WTC11 (cell line): Measurements from ENCODE around the gene TUG1. TPM values are rescaled to one million over a fixed set of nuclear protein-coding genes. Genes with fewer than 3 reads are reported as not detected.

Experiments
- ATAC-seq: fragments of 200-7000 bp; cut with Tn5 transposase; 2 replicates; pipeline ENCODE4 v1.10.0; 2021; ENCODE audit warnings: mild to moderate bottlenecking, moderate library complexity
- CTCF ChIA-PET: fragments of 300-600 bp; sonication (Branson Sonifier 250); formaldehyde crosslinking; loops from one replicate; lab custom pipeline; 2021; ENCODE audit warnings: antibody characterized with exemption; lab: Charles Lee
- POLR2A ChIA-PET: fragments of 350-600 bp; sonication (Branson Sonifier 250); formaldehyde crosslinking; loops from one replicate; lab custom pipeline; 2021; ENCODE audit warnings: antibody characterized with exemption; lab: Charles Lee
- DNase-seq: peaks from one replicate; pipeline ENCODE4 v3.0.0; 2021; ENCODE audit warnings: low spot score
- H3K27ac Mint-ChIP-seq: 2 replicates; pipeline ENCODE4 v1.8.0; 2021; ENCODE audit warnings: mixed read lengths
- H3K27me3 Mint-ChIP-seq: 2 replicates; pipeline ENCODE4 v1.8.0; 2021; ENCODE audit warnings: low read depth, mild to moderate bottlenecking, moderate library complexity, mixed read lengths
- H3K36me3 Mint-ChIP-seq: 2 replicates; pipeline ENCODE4 v1.8.0; 2021; ENCODE audit warnings: mixed read lengths
- H3K4me1 Mint-ChIP-seq: 2 replicates; pipeline ENCODE4 v1.8.0; 2022; ENCODE audit warnings: mixed read lengths
- H3K4me3 Mint-ChIP-seq: 2 replicates; pipeline ENCODE4 v1.8.0; 2021; ENCODE audit warnings: mild to moderate bottlenecking, moderate library complexity, mixed read lengths
- H3K9me3 Mint-ChIP-seq: 2 replicates; pipeline ENCODE4 v1.8.0; 2021; ENCODE audit warnings: mixed read lengths
- ATF3 ChIP-seq: sonication (generic); formaldehyde crosslinking; conservative IDR thresholded peaks from 2 replicates; pipeline ENCODE4 v1.8.1; 2022; ENCODE audit warnings: mild to moderate bottlenecking, missing genetic modification reagents
- CDX4 ChIP-seq: fragments of 250-450 bp; sonication (Bioruptor Pico); IDR thresholded peaks from 2 replicates; pipeline ENCODE4 v1.9.0; 2021; ENCODE audit warnings: moderate library complexity, mild to moderate bottlenecking, inconsistent platforms, borderline replicate concordance
- E2F5 ChIP-seq: sonication (generic); formaldehyde crosslinking; IDR thresholded peaks from 2 replicates; pipeline ENCODE4 v1.8.1; 2022; ENCODE audit warnings: mild to moderate bottlenecking, moderate library complexity, missing genetic modification reagents
- ESRRA ChIP-seq: sonication (generic); formaldehyde crosslinking; IDR thresholded peaks from 2 replicates; pipeline ENCODE4 v1.8.1; 2022; ENCODE audit warnings: mild to moderate bottlenecking, missing genetic modification reagents, borderline replicate concordance
- FOXJ3 ChIP-seq: sonication (generic); formaldehyde crosslinking; IDR thresholded peaks from 2 replicates; pipeline ENCODE4 v1.9.0; 2021; ENCODE audit warnings: missing genetic modification reagents, mild to moderate bottlenecking, borderline replicate concordance
- FOXK1 ChIP-seq: sonication (generic); formaldehyde crosslinking; IDR thresholded peaks from 2 replicates; pipeline ENCODE4 v1.8.0; 2022; ENCODE audit warnings: mild to moderate bottlenecking, moderate library complexity, missing genetic modification reagents
- FOXP1 ChIP-seq: sonication (generic); formaldehyde crosslinking; IDR thresholded peaks from 2 replicates; pipeline ENCODE4 v1.8.0; 2022; ENCODE audit warnings: missing genetic modification reagents, mild to moderate bottlenecking, moderate library complexity, borderline replicate concordance
- NFE2L1 ChIP-seq: sonication (generic); formaldehyde crosslinking; IDR thresholded peaks from 2 replicates; pipeline ENCODE4 v1.8.1; 2023; ENCODE audit warnings: missing genetic modification reagents
- NFYB ChIP-seq: sonication (generic); formaldehyde crosslinking; conservative IDR thresholded peaks from 2 replicates; pipeline ENCODE4 v1.8.0; 2022; ENCODE audit warnings: low read depth, missing genetic modification reagents
- PRDM15 ChIP-seq: sonication (generic); formaldehyde crosslinking; IDR thresholded peaks from 2 replicates; pipeline ENCODE4 v1.8.0; 2022; ENCODE audit warnings: missing genetic modification reagents
- PRRX2 ChIP-seq: fragments of 250-450 bp; sonication (Bioruptor Pico); IDR thresholded peaks from 2 replicates; pipeline ENCODE4 v1.8.0; 2021; ENCODE audit warnings: mild to moderate bottlenecking
- USF2 ChIP-seq: sonication (generic); formaldehyde crosslinking; IDR thresholded peaks from 2 replicates; pipeline ENCODE4 v1.8.1; 2023; ENCODE audit warnings: mild to moderate bottlenecking, missing genetic modification reagents, moderate library complexity
- ZNF317 ChIP-seq: sonication (generic); formaldehyde crosslinking; IDR thresholded peaks from 2 replicates; pipeline ENCODE4 v1.8.1; 2023; ENCODE audit warnings: low read depth, mild to moderate bottlenecking, moderate library complexity, missing genetic modification reagents, borderline replicate concordance
- ZNF425 ChIP-seq: fragments of 250-450 bp; sonication (Bioruptor Pico); conservative IDR thresholded peaks from 2 replicates; pipeline ENCODE4 v1.9.0; 2021; ENCODE audit warnings: mild to moderate bottlenecking
- total RNA-seq: library from RNA; stranded (reverse); gene quantifications from 3 replicates; pipeline ENCODE4 v1.2.3, GENCODE V29; 2021

TUG1 gene
- total RNA-seq, 1 experiment from 2014 or later = 105 TPM

GRCh38 chr22:30949934-30950660, 19.0 kb upstream of the TUG1 start:
- Mint-ChIP-seq H3K9me3 (no peaks in the 10 kb centered on the region), H3K4me3 (no peak overlapping the region), H3K27ac (no peak overlapping the region; the same call in 1 of the 2 replicates), H3K27me3 (no peaks in the 10 kb centered on the region), H3K4me1 (no peaks in the 10 kb centered on the region), H3K36me3 (peaks cover 67% of the 10 kb centered on the region)
- ATAC-seq (no peak), DNase-seq (no peak)
- CTCF ChIA-PET = interaction anchor here (0.6 to 1.4 kb wide), 6 partner anchors 28 to 147 kb away, joined by 3 to 8 read pairs (median 3); no protein-coding TSS in a partner anchor
- POLR2A ChIA-PET = interaction anchor here (1.6 kb wide), 1 partner anchor 135 kb away, joined by 3 read pairs; no protein-coding TSS in a partner anchor
- TF ChIP-seq CDX4 (CRISPR knock-in tag) = no peak

- ChIA-PET CTCF (no interaction called here), POLR2A (no interaction called here)
- no peaks in the 10 kb centered on the region for H3K27me3 Mint-ChIP-seq
- H3K9me3 Mint-ChIP-seq = no peaks in the 10 kb centered on the region
- no peak overlapping the region for H3K4me3 Mint-ChIP-seq
- H3K27ac Mint-ChIP-seq = no peak overlapping the region
- TF ChIP-seq USF2 (CRISPR knock-in tag) = no peak
- TF ChIP-seq ZNF317 = no peak
- no peak for TF ChIP-seq ESRRA (CRISPR knock-in tag)
- TF ChIP-seq PRDM15 = no peak
- TF ChIP-seq E2F5 (CRISPR knock-in tag) = no peak
- no peak for TF ChIP-seq FOXK1 (CRISPR knock-in tag)
- no peak for TF ChIP-seq ATF3 (CRISPR knock-in tag)
- no peaks in the 10 kb centered on the region for H3K4me1 Mint-ChIP-seq
- peaks cover 74% of the 10 kb centered on the region for H3K36me3 Mint-ChIP-seq
- DNase-seq (no peak), ATAC-seq (no peak)
Measured at GRCh38 chr22:30953206-30953605, 15.9 kb upstream of the TUG1 start.

GRCh38 chr22:30955153-30955552, 13.9 kb upstream of the TUG1 start:
- no peaks in the 10 kb centered on the region for H3K4me1 Mint-ChIP-seq
- no peak overlapping the region for H3K4me3 Mint-ChIP-seq
- DNase-seq (no peak), ATAC-seq (no peak)
- no peaks in the 10 kb centered on the region for H3K9me3 Mint-ChIP-seq
- POLR2A ChIA-PET = no interaction called here
- H3K27ac Mint-ChIP-seq = no peak overlapping the region
- TF ChIP-seq NFE2L1 (CRISPR knock-in tag) = no peak
- TF ChIP-seq ZNF317 = no peak
- TF ChIP-seq FOXP1 (CRISPR knock-in tag) = no peak
- no peak for TF ChIP-seq PRRX2 (CRISPR knock-in tag)
- no peak for TF ChIP-seq NFYB (CRISPR knock-in tag)
- no peak for TF ChIP-seq ZNF425
- no peak for TF ChIP-seq FOXJ3 (CRISPR knock-in tag)
- H3K36me3 Mint-ChIP-seq = peaks cover 67% of the 10 kb centered on the region
- CTCF ChIA-PET = no interaction called here
- H3K27me3 Mint-ChIP-seq = no peaks in the 10 kb centered on the region
